HEK293T (cell line): ENCODE measurements around the gene TMEM131.

Experiments
- FOXK2 ChIP-seq: fragments of 450-650 bp; IDR thresholded peaks from 2 replicates; pipeline ENCODE4 v1.6.1; 2016; ENCODE audit warnings: mild to moderate bottlenecking
- SUZ12 ChIP-seq: fragments of 450-650 bp; IDR thresholded peaks from 2 replicates; pipeline ENCODE4 v1.6.1; 2016; ENCODE audit warnings: mild to moderate bottlenecking
- TARDBP ChIP-seq: fragments of 450-650 bp; IDR thresholded peaks from 2 replicates; pipeline ENCODE4 v1.6.1; 2016
- ZNF384 ChIP-seq: fragments of 450-650 bp; IDR thresholded peaks from 2 replicates; pipeline ENCODE4 v1.6.1; 2016

DNA sequence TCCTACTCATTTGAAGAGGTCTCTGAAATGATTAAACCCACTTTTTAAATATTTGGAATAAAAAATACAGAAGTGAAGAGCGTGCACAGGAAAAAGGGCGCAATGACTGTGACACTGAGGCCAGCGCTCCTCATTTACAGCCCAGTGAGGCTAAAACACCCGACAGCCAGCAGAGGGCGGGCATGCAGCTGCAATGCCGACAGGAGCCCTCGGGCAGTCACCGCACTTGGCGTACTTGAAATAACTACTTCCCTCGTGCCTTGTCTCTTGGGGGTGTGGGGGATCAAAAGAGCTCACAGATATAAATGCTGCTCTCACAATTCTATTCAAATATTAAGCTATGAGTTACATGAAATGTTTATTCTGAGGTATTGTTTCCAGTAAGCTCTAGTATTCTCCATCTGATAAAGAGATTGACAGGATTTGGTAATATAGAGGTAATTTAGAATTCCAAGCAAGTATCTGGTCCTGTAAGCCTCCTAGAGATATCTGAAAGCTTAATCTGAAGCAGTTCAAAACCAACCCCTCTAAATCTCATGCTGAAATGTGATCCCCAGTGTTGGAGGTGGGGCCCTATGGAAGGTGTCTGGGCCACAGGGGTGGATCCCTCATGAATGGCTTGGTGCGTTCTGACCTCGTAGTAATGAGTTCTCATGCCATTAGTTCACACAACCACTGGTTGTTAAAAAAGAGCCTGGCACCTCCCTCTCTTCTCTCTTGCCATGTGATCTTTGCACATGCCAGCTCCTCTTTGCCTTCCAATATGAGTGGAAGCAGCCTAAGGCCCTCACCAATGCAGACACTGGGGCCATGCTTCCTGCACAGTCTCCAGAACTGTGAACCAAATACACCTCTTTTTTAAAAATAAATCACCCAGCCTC lies 188.8 kb downstream of the TMEM131 start:
- no peak for TF ChIP-seq ZNF384
- no peak for TF ChIP-seq SUZ12
- no peak for TF ChIP-seq FOXK2
- no peak for TF ChIP-seq TARDBP
